ENCODE measurements around the gene IGSF11. TPM values are rescaled to one million over a fixed set of nuclear protein-coding genes. Genes with fewer than 3 reads are reported as not detected.
"Not testable (repeated sequence)": the region's sequence is repeated elsewhere in the genome, so short reads cannot be mapped to it uniquely, and the experiment has no call there.

IGSF11 gene
- total RNA-seq, 2 experiments from 2014 or later: not detected

- POLR2A ChIA-PET: no interaction called here
- CTCF ChIA-PET: no interaction called here
These were observed 42.9 kb downstream of the IGSF11 start for GRCh38 chr3:118991775-118992174.

- POLR2A ChIA-PET: no interaction called here
- CTCF ChIA-PET: no interaction called here
These were observed 43.7 kb downstream of the IGSF11 start for GRCh38 chr3:118990823-118991560.

GRCh38 chr3:118988198-118989130, 46.2 kb downstream of the IGSF11 start:
- ChIA-PET POLR2A (no interaction called here), CTCF (no interaction called here)

- ChIA-PET CTCF (no interaction called here), POLR2A (no interaction called here)
These were observed 47.2 kb downstream of the IGSF11 start for GRCh38 chr3:118987477-118987876.

- POLR2A ChIA-PET: no interaction called here
- CTCF ChIA-PET: no interaction called here
These were observed 47.9 kb downstream of the IGSF11 start for GRCh38 chr3:118986734-118987133.

GRCh38 chr3:118984699-118985098, 49.9 kb downstream of the IGSF11 start:
- ChIA-PET CTCF (no interaction called here), POLR2A (no interaction called here)

GRCh38 chr3:118981494-118982134, 53.0 kb downstream of the IGSF11 start:
- POLR2A ChIA-PET: no interaction called here
- CTCF ChIA-PET: no interaction called here

- ChIA-PET POLR2A (no interaction called here), CTCF (no interaction called here)
These were observed 53.8 kb downstream of the IGSF11 start for GRCh38 chr3:118980832-118981231.

- CTCF ChIA-PET: no interaction called here
- POLR2A ChIA-PET: no interaction called here
These were observed 56.3 kb downstream of the IGSF11 start for GRCh38 chr3:118978393-118978758.

GRCh38 chr3:118977671-118978392, 56.8 kb downstream of the IGSF11 start:
- ChIA-PET CTCF (no interaction called here), POLR2A (no interaction called here)

- CTCF ChIA-PET: no interaction called here
- POLR2A ChIA-PET: no interaction called here
These were observed 57.5 kb downstream of the IGSF11 start for GRCh38 chr3:118977118-118977517.

GRCh38 chr3:118975476-118975875, 59.2 kb downstream of the IGSF11 start:
- POLR2A ChIA-PET, CTCF ChIA-PET: not testable (repeated sequence)

- CTCF ChIA-PET: no interaction called here
- POLR2A ChIA-PET: interaction anchor here (0.6 kb wide), 1 partner anchor 1336 kb away, joined by 3 read pairs; no protein-coding TSS in a partner anchor
These were observed 60.1 kb downstream of the IGSF11 start for GRCh38 chr3:118974356-118975097.

GRCh38 chr3:118973050-118973449, 61.6 kb downstream of the IGSF11 start:
- POLR2A ChIA-PET: no interaction called here
- CTCF ChIA-PET: no interaction called here

GRCh38 chr3:118970819-118971218, 63.8 kb downstream of the IGSF11 start:
- CTCF ChIA-PET: no interaction called here
- POLR2A ChIA-PET: no interaction called here

- ChIA-PET POLR2A (no interaction called here), CTCF (interaction anchor here (1.6 kb wide), 1 partner anchor 84 kb away, joined by 5 read pairs; no protein-coding TSS in a partner anchor)
These were observed 66.0 kb downstream of the IGSF11 start for GRCh38 chr3:118968640-118969039.

GRCh38 chr3:118968111-118968510, 66.5 kb downstream of the IGSF11 start:
- ChIA-PET CTCF (interaction anchor here (1.6 kb wide), 1 partner anchor 84 kb away, joined by 5 read pairs; no protein-coding TSS in a partner anchor), POLR2A (no interaction called here)

- POLR2A ChIA-PET: no interaction called here
- CTCF ChIA-PET: no interaction called here
These were observed 67.9 kb downstream of the IGSF11 start for GRCh38 chr3:118966700-118967099.

GRCh38 chr3:118963711-118964110, 70.9 kb downstream of the IGSF11 start:
- ChIA-PET POLR2A (no interaction called here), CTCF (interaction anchor here (1.0 kb wide), 1 partner anchor 87 kb away, joined by 3 read pairs; no protein-coding TSS in a partner anchor)

Measured in activated CD8-positive, alpha-beta memory T cell treated with anti-CD3 and anti-CD28 coated beads for 36 hours (primary cell).